HG03025 (cell line): ENCODE data around the gene SLC25A18.
"Not testable (repeated sequence)": the region's sequence is repeated elsewhere in the genome, so short reads cannot be mapped to it uniquely, and the experiment has no call there.

Experiments
- ATAC-seq: cut with Tn5 transposase; IDR thresholded peaks from one replicate; pipeline ENCODE4 v1.9.1; 2021; ENCODE audit warnings: mild to moderate bottlenecking, moderate library complexity; ENCODE audit not compliant: unreplicated experiment, low FRiP score

SLC25A18 gene, protein sequence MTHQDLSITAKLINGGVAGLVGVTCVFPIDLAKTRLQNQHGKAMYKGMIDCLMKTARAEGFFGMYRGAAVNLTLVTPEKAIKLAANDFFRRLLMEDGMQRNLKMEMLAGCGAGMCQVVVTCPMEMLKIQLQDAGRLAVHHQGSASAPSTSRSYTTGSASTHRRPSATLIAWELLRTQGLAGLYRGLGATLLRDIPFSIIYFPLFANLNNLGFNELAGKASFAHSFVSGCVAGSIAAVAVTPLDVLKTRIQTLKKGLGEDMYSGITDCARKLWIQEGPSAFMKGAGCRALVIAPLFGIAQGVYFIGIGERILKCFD

DNA sequence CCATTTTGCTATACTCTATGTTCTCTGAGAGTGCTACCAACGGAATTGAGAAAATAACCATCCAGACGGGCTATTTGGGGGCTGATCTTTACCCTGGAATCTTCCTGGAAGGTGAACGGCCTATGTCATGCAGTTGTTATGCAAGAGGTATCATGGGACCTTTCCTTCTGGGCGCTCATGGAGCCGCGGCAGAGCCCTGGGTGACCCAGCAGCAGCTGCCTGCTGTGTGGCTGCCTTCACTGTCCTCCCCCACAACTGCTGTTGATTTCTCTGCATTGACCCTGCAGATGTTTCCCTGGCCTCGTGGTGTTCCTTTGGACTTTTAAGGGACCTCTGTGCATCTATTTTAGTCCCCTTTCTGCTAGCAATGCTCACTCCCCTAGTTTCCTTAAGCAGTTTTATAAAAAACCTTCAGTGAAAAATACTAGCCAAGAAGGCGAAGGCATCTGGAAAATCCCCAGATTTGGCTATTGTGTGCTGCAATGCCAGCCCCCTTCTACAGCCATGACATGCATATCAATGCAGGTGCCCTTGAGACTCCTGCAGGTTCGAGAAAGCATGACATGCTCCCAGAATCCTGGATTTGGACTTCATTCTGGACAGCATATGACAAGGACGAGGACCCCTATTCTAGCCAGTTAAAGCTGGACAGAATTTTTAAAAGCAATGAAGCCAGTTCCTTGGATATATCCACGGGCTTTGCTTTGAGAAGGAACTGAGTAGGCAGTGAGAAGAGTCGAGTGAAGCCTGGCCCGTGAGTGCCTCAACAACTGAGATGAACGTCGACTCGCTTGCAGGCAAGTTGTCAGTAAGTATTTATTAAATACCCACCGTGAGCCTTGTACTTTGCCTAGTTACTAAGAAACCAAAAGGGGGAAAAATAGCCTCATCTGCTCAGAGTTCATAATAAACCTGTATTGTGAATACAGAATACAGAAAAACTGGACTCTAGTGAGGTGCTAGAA is at the start of gene SLC25A18:
Gene SLC25A18 (plus strand): TSS at position 593 of the 965 bp plus-strand sequence. CDS start 16,447 bp downstream, outside the sequence.
- no peak for ATAC-seq

DNA sequence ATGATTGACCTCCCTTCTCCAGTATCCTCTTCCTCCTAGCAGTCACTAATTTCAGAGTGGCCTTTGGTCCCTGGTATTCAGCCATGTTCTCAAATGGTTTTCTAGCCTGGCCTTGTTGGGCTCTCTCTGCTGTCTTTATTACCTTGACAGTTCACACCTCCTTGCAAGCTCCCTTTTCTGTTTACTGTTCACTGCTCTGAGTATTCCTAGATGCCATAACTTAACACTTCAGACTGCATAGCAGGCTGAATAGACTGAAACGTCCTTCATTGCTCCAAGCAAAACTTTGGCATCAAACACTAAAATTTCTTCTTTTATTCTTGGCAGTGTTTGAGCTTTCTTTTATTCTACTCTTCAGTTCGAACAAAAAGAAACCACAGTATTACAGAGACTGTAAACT is 49.7 kb upstream of the SLC25A18 start:
- no peak for ATAC-seq

- no peak for ATAC-seq
Observed at GRCh38 chr22:17514084-17514483, 49.2 kb upstream of the SLC25A18 start.

DNA sequence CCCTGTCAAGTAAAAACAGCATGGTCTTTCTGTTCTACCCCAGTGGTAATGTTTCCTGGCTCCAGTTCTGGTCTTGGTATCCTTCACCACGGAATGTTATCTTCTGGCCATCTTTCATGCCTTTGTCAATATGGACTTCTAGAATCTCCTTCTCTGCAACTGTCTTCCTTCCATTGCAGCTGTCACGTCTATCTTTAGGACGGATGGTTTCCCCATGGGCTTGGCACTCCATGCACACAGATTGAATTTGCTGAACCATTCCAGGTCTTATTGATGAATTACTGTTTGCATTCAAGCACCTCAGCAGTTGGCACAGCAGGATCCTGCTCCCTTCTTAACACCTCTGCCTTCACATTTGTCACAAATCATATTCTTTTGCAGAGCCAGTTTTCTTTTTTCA is 44.9 kb upstream of the SLC25A18 start:
- ATAC-seq = no peak

- not testable (repeated sequence) for ATAC-seq
Observed at GRCh38 chr22:17521971-17522370, 41.3 kb upstream of the SLC25A18 start.

DNA sequence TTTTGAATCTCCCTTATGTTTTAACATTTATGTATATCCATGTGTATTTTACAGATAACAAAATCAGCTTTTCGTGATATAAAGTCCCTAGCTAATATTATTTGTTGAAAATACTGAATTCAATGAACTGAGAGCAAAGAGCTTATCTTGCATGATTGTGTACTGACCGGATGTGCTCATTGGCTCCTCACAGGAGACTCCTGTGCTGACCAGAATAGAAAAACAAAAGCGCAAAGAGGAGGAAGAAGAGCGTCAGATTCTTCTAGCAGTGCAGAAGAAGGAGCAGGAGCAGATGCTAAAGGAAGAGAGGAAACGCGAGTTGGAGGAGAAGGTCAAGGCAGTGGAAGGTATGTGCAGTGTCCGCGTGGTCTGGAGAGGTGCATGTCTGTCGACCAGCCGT is 39.4 kb upstream of the SLC25A18 start:
- ATAC-seq = no peak

- no peak for ATAC-seq
Observed at GRCh38 chr22:17536269-17536668, 27.0 kb upstream of the SLC25A18 start.

GRCh38 chr22:17537155-17537554 is 26.1 kb upstream of the SLC25A18 start:
- no peak for ATAC-seq

DNA sequence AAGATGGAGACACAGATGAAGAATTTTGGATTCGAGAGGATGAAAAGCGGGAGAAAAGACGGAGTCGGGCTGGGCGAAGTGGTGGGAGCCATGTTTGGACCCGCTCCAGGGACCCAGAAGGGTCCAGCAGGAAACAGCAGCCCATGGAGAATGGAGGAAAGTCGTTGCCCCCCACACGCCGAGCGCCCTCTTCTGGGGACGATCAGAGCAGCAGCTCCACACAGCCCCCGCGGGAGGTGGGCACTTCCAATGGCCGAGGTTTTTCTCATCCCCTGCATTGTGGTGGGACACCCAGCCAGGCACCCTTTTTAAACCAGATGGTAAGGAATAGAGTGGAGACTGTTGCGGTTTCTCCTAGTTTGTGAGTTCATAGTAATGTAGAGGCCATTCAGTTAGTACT is 22.8 kb upstream of the SLC25A18 start:
- no peak for ATAC-seq

- no peak for ATAC-seq
Observed at GRCh38 chr22:17541476-17541875, 21.8 kb upstream of the SLC25A18 start.

GRCh38 chr22:17542452-17542851 is 20.8 kb upstream of the SLC25A18 start:
- no peak for ATAC-seq

- ATAC-seq = no peak
Observed at GRCh38 chr22:17548010-17548755, 15.1 kb upstream of the SLC25A18 start.

DNA sequence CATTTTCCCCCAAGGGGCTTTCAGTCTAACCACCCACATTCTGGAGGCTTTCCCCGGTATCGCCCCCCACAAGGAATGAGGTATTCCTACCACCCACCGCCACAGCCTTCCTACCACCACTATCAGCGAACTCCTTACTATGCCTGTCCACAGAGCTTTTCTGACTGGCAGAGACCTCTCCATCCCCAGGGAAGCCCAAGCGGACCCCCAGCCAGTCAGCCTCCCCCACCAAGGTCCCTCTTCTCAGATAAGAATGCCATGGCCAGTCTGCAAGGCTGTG is 14.6 kb upstream of the SLC25A18 start:
- ATAC-seq = no peak

GRCh38 chr22:17549183-17549582 is 14.1 kb upstream of the SLC25A18 start:
- no peak for ATAC-seq

DNA sequence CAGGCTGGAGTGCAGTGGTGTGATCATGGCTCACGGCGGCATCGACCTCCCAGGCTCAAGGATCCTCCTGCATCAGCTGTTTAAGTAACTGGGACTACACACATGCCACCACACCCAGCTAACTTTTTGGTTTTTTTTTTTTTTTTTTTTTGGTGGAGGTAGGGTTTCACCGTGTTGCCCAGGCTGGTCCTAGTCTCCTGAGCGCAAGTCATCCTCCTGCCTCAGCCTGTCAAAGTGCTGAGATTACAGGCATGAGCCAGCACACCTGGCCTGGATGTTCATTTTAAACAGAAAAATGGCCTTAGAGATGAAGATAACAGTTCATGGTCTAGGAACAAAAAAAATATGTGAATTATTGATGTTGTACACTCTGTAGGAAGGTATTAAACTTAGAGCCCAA is 13.6 kb upstream of the SLC25A18 start:
- ATAC-seq = no peak

GRCh38 chr22:17552737-17553136 is 10.6 kb upstream of the SLC25A18 start:
- ATAC-seq = no peak

DNA sequence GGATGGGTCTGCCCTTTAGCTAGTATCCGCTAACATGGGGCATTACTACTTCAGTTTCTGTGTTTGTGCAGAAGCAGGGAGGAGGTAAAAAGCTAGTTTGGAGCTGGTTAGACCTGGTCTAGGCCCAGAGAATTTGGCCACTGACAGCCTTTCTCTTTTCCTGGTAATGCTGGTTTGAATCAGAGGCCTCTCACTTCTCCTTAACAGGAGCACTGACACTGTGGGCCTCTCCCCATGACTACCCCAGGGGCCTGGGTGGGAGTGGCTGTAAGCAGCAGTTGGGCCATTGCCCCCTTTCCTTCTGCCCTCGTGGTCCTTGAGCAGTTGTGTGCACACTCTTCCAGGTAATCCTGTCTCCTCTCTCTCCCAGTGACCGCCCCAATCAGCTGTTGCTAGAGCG is 8.5 kb upstream of the SLC25A18 start:
- ATAC-seq = no peak

DNA sequence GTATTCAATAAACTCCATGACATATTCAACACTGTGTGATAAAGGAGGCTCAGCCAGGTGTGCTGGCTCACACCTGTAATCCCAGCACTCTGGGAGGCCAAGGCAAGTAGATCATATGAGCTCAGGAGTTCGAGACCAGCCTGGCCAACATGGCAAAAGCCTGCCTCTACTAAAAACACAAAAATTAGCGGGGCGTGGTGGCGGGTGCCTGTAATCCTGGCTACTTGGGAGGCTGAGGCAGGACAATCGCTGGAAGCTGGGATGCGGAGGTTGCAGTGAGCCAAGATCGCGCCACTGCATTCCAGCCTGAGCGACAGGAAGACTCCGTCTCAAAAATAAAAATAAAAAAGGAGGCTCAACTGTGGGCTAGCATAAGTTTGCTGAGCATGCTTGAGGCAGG is 4.1 kb upstream of the SLC25A18 start:
- ATAC-seq = no peak

DNA sequence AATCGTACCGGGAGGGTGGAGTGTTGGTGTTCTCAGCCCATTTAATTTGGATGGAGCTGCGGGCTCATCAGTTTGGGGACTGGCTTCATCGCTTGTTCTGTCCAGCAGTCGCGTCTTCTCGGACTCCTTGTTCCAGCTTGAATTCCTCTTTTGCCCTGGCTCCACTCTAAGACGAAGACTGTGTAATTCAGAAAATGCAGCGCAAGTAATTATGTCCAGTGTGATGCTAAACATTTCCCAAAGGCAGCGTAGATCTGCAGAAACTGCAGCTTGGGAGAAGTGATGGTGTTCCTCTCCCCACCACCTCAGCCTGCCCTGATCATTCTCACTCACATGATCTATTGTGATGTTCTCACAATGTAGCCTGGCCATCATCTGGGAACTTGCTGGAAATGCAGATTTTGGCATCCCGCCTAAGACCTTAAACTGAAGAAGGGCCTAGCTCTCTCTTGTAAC is 666 bp downstream of the SLC25A18 start:
- no peak for ATAC-seq

- not testable (repeated sequence) for ATAC-seq
Observed at GRCh38 chr22:17566016-17566687, 2.9 kb downstream of the SLC25A18 start.
